ENCODE measurements around the gene DCUN1D2.

DNA sequence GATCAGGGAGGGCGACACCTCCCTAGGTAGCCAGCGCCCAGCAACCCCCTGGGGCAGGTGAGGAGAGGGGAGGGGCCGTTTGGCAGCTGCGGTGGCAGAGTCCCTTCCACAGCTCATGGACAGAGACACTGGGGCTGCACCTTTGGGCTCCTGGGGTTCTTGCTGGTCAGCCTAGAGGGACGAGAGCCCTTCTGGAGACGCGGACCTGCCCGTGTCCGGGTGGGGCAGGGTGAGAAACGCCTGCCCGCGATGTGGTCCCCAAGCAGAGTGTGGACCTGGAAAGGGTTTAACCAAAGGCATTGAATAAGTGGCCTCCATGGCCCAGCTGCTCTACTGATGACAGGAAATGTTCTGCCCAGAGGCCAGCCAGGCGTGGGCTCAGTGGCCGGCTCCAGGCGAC, 75.5 kb downstream of the DCUN1D2 start:
- TF ChIP-seq, protein P1, sequence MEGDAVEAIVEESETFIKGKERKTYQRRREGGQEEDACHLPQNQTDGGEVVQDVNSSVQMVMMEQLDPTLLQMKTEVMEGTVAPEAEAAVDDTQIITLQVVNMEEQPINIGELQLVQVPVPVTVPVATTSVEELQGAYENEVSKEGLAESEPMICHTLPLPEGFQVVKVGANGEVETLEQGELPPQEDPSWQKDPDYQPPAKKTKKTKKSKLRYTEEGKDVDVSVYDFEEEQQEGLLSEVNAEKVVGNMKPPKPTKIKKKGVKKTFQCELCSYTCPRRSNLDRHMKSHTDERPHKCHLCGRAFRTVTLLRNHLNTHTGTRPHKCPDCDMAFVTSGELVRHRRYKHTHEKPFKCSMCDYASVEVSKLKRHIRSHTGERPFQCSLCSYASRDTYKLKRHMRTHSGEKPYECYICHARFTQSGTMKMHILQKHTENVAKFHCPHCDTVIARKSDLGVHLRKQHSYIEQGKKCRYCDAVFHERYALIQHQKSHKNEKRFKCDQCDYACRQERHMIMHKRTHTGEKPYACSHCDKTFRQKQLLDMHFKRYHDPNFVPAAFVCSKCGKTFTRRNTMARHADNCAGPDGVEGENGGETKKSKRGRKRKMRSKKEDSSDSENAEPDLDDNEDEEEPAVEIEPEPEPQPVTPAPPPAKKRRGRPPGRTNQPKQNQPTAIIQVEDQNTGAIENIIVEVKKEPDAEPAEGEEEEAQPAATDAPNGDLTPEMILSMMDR (IDR thresholded peaks at IDR 0.05): no peak
- TF ChIP-seq POLR2A (IDR thresholded peaks at IDR 0.05): no peak
